ENCODE measurements around the gene RDH16.
"Not testable (repeated sequence)": the region's sequence is repeated elsewhere in the genome, so short reads cannot be mapped to it uniquely, and the experiment has no call there.

The RDH16 gene

DNA sequence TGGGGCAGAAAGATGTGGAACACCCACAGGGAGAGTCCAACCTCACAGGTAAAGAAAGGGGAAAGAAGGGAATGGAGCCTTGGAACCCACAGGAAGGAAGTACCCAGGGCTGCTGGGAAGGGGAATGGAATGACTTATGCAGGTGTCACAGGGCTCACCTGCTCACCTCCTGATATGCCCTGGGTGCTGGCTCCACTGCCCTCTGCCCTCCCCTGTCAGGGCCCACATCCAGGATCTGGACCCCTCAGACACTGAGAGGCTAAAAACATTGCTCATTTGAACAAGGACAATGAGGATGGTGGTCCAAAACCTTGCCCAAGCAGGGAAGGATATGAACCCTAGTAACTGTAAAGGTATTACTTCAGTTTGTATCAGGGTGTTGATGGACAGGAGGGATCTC is 29.6 kb upstream of the RDH16 start:
- H3K27ac ChIP-seq: no peak overlapping the region
- no peak overlapping the region for H3K4me3 ChIP-seq (ENCODE audit: low read depth, low read length)
- H3K27me3 ChIP-seq (replicated peaks): no peaks in the 10 kb centered on the region
- DNase-seq: no peak
- TF ChIP-seq, protein P1, sequence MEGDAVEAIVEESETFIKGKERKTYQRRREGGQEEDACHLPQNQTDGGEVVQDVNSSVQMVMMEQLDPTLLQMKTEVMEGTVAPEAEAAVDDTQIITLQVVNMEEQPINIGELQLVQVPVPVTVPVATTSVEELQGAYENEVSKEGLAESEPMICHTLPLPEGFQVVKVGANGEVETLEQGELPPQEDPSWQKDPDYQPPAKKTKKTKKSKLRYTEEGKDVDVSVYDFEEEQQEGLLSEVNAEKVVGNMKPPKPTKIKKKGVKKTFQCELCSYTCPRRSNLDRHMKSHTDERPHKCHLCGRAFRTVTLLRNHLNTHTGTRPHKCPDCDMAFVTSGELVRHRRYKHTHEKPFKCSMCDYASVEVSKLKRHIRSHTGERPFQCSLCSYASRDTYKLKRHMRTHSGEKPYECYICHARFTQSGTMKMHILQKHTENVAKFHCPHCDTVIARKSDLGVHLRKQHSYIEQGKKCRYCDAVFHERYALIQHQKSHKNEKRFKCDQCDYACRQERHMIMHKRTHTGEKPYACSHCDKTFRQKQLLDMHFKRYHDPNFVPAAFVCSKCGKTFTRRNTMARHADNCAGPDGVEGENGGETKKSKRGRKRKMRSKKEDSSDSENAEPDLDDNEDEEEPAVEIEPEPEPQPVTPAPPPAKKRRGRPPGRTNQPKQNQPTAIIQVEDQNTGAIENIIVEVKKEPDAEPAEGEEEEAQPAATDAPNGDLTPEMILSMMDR (IDR thresholded peaks at IDR 0.05; ENCODE audit: low read depth, low read length, missing control alignments): no peak
- no peaks in the 10 kb centered on the region for H3K36me3 ChIP-seq (replicated peaks)
- in situ Hi-C loops (cut with HindIII; ENCODE audit: low pct_ligation_motif_present, low sequenced_read_pairs): loop anchor here (25.0 kb wide), 1 partner anchor 225 kb away; the partner anchor contains the start of genes HSD17B6 and PRIM1

DNA sequence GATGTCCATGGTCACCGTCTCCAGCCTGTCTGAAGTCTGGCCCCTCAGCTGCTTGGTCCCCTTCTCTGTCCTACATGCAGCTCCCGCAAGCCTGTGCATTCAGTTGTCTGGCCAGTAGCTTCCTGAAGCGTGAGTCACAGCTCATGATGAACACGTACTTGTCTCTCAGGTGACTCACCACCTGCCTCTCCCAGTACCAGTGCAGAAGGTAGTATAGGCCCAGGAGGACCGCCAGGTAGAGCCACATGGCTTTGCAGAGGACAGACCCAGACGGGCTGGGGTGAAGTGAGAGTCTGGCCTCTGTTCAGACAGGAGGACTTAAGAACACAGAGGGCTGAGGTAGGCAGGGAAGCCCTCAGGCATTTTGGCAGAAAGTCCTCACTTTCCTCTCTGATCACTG is 28.3 kb upstream of the RDH16 start:
- not testable (repeated sequence) for H3K27me3 ChIP-seq (replicated peaks); H3K27ac ChIP-seq; H3K36me3 ChIP-seq (replicated peaks); H3K4me3 ChIP-seq (ENCODE audit: low read depth, low read length)
- in situ Hi-C loops (cut with HindIII; ENCODE audit: low pct_ligation_motif_present, low sequenced_read_pairs): loop anchor here (25.0 kb wide), 1 partner anchor 223 kb away; the partner anchor contains the start of genes HSD17B6 and PRIM1
- peak; percentile 29 for DNase-seq

DNA sequence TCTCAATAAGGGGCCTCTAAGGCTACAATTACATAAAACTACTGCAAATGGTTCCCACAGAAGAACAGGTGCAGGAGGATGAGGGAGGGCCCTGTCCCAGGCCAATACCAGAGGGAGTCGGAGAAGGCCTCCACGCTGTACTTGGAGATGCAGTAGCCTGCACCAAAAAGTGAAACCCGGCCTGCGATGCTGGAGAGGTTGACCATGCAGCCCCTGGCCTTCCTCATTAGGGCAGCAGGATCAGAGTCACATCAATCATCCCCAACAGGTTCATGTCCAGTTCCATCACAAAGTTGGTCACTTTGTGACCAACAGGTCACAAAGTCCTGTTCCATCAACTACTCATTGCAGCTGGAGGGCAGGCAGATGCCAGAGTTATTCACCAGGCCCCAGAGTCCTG is 26.0 kb upstream of the RDH16 start:
- H3K27ac ChIP-seq: no peak overlapping the region
- no peak for DNase-seq
- no peak overlapping the region for H3K4me3 ChIP-seq (ENCODE audit: low read depth, low read length)
- TF ChIP-seq, protein P1 (IDR thresholded peaks at IDR 0.05; ENCODE audit: low read depth, low read length, missing control alignments): no peak
- in situ Hi-C loops (cut with HindIII; ENCODE audit: low pct_ligation_motif_present, low sequenced_read_pairs): loop anchor here (25.0 kb wide), 1 partner anchor 221 kb away; the partner anchor contains the start of genes HSD17B6 and PRIM1
- H3K27me3 ChIP-seq (replicated peaks): no peaks in the 10 kb centered on the region
- H3K36me3 ChIP-seq (replicated peaks): no peaks in the 10 kb centered on the region

DNA sequence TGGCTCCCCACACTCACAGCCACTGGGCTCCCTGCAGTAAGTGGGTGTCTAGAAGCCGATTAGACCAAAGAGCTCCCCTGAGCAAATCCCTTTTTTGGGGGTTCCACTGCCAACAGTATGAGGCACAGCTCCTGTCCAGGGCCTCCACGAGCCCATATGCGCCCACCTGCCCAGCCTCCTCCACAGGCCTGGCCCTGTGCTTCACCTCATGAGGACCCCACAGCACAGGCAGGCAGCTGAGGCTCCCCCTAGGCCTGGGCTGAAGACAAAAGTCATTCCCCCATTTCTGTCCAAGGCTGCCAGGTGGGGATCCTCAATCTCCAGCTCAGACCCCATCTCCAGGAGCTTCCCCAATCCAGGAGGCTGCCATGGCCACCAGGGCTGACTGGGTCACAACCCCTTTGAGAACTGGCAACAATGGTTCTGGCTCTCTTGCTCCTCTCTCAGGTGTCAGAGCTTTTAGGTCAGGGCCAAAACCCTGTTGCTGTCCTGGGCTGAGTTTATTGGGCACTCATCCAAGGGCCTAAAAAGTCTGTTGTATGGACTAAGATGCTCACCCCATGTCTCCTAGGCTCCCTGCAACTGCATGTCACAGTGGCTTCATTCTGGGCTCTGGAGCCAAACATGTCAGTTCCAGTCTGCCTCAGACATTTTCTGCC is 25.3 kb upstream of the RDH16 start:
- H3K27me3 ChIP-seq (replicated peaks); H3K36me3 ChIP-seq (replicated peaks); H3K4me3 ChIP-seq (ENCODE audit: low read depth, low read length); H3K27ac ChIP-seq; DNase-seq: not testable (repeated sequence)
- in situ Hi-C loops (cut with HindIII; ENCODE audit: low pct_ligation_motif_present, low sequenced_read_pairs): loop anchor here (25.0 kb wide), 1 partner anchor 220 kb away; the partner anchor contains the start of genes HSD17B6 and PRIM1

DNA sequence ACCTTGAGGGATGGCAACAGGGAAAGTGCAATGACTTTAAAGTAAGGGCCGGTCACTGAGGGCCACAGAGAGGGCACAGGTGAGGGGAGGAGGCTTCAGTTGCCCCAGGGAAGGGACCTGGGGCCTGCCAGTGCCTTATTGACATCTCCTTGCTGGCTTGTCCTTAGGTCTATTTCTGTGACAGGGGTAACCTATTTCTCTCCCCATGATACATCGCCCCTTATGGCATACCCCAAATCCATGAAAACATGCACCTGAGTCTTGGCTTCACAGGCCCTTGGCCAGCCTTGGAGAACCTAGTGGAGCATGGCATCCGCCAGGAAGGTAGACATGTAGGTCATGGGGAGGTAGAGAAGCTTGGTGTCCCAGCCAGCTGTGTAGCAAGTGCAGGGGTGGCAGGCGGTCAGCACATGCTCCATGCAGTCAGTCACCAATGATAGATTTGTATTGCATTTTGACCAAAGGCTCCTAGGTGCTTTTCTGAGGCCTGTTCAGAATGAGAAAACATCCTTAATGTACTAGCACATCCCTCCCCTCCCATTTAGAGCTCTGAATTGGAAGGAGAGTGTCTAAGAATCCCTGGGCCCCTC is 23.6 kb upstream of the RDH16 start:
- Histone ChIP-seq H3K36me3 (replicated peaks) (no peaks in the 10 kb centered on the region), H3K4me3 (ENCODE audit: low read depth, low read length) (no peak overlapping the region), H3K27me3 (replicated peaks) (no peaks in the 10 kb centered on the region), H3K27ac (no peak overlapping the region)
- TF ChIP-seq, protein P1 (IDR thresholded peaks at IDR 0.05; ENCODE audit: low read depth, low read length, missing control alignments): no peak
- DNase-seq: no peak
- in situ Hi-C loops (cut with HindIII; ENCODE audit: low pct_ligation_motif_present, low sequenced_read_pairs): loop anchor here (25.0 kb wide), 1 partner anchor 219 kb away; the partner anchor contains the start of genes HSD17B6 and PRIM1

DNA sequence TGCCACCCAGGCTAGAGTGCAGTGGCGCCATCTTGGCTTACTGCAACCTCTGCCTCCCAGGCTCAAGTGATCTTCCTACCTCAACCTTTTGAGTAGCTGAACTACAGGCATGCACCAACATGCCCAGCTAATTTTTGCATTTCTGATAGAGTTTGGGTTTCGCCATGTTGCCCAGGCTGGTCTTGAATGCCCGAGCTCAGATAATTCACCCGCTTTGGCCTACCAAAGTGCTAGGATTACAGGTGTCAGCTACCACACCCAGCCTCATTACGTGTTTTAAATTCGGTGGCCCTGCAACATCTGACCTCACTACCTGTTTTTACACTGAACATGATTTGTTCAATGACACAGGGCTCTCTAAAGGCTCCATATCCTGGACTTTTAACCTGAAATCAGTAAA is 22.9 kb upstream of the RDH16 start:
- H3K36me3 ChIP-seq (replicated peaks): no peaks in the 10 kb centered on the region
- H3K27me3 ChIP-seq (replicated peaks): no peaks in the 10 kb centered on the region
- H3K4me3 ChIP-seq (ENCODE audit: low read depth, low read length): no peak overlapping the region
- in situ Hi-C loops (cut with HindIII; ENCODE audit: low pct_ligation_motif_present, low sequenced_read_pairs): loop anchor here (25.0 kb wide), 1 partner anchor 218 kb away; the partner anchor contains the start of genes HSD17B6 and PRIM1
- no peak for DNase-seq
- H3K27ac ChIP-seq: no peak overlapping the region
- TF ChIP-seq, protein P1 (IDR thresholded peaks at IDR 0.05; ENCODE audit: low read depth, low read length, missing control alignments): no peak

Measured in brain microvascular endothelial cell (primary cell).